ENCODE data around the gene PRR33.

Gene PRR33

DNA sequence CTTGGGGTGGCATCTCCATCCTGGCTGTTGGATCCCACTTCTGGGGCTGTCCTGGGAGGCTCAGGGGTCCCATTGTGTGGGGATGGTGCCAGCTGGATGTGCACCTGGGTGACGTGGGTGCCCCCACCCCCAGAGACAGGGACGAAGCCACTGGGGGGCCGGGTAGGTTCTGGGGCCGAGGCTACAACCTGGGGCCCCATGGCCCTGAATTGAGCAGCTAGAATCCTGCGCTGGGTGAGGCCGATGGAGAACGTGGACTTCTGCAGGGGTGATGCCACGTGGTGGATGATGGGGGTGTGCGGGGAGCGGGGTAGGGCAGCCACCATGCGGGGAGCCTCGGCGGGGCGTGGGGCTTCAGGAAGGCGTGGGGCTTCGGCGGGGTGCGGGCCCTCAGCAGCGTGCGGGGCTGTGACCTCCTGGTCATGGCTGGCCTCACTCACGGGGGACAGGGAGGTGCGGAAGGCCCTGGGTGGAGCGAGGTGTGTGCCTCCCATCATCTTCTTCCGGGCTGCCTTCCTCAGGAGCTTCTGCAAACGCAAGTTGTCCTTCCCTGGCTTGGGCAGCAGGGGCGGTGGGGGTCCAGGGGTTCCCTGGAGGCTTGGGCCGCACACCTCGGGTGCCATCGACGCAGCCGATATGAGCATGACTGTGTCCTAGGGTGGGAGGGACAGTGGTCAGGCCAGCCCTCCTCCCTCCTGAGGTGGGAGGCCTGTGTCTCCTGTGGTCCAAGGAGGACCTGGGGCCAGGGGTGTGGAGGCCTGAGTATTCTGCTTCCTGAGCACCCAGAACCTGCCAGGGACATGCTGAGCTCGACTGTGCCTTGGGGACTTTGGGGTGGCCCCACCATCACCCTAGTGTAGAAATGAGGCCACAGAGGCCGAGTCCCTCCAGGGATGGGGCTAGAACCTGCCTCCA is 1.5 kb downstream of the PRR33 start:
- Histone ChIP-seq H3K9me3 (ENCODE audit: control insufficient read depth, insufficient read depth, low read length) (no peaks in the 10 kb centered on the region), H3K4me3 (ENCODE audit: low read length) (no peak overlapping the region), H3K4me2 (ENCODE audit: low read length) (no peak overlapping the region), H3K9me2 (replicated peaks; ENCODE audit: control insufficient read depth, low read length) (no peaks in the 10 kb centered on the region), H3K79me2 (ENCODE audit: control insufficient read depth, low read length) (no peaks in the 10 kb centered on the region), H3F3A (ENCODE audit: control insufficient read depth, insufficient read depth) (no peaks in the 10 kb centered on the region), H3K27me3 (ENCODE audit: control insufficient read depth, low read length) (no peaks in the 10 kb centered on the region), H3K27ac (ENCODE audit: low read depth, low read length) (no peak overlapping the region), H3K36me3 (ENCODE audit: control insufficient read depth, low read length) (peaks cover 29% of the 10 kb centered on the region), H3K4me1 (ENCODE audit: control insufficient read depth, low read length) (no peaks in the 10 kb centered on the region), H4K20me1 (ENCODE audit: control insufficient read depth, insufficient read depth, low read depth, low read length) (no peaks in the 10 kb centered on the region)
- TF ChIP-seq EZH2phosphoT487 (IDR thresholded peaks at IDR 0.05; ENCODE audit: borderline replicate concordance, low read length) = no peak
- TF ChIP-seq, protein P1, sequence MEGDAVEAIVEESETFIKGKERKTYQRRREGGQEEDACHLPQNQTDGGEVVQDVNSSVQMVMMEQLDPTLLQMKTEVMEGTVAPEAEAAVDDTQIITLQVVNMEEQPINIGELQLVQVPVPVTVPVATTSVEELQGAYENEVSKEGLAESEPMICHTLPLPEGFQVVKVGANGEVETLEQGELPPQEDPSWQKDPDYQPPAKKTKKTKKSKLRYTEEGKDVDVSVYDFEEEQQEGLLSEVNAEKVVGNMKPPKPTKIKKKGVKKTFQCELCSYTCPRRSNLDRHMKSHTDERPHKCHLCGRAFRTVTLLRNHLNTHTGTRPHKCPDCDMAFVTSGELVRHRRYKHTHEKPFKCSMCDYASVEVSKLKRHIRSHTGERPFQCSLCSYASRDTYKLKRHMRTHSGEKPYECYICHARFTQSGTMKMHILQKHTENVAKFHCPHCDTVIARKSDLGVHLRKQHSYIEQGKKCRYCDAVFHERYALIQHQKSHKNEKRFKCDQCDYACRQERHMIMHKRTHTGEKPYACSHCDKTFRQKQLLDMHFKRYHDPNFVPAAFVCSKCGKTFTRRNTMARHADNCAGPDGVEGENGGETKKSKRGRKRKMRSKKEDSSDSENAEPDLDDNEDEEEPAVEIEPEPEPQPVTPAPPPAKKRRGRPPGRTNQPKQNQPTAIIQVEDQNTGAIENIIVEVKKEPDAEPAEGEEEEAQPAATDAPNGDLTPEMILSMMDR (IDR thresholded peaks at IDR 0.05; ENCODE audit: low read depth, low read length, poor library complexity, severe bottlenecking) = no peak

DNA sequence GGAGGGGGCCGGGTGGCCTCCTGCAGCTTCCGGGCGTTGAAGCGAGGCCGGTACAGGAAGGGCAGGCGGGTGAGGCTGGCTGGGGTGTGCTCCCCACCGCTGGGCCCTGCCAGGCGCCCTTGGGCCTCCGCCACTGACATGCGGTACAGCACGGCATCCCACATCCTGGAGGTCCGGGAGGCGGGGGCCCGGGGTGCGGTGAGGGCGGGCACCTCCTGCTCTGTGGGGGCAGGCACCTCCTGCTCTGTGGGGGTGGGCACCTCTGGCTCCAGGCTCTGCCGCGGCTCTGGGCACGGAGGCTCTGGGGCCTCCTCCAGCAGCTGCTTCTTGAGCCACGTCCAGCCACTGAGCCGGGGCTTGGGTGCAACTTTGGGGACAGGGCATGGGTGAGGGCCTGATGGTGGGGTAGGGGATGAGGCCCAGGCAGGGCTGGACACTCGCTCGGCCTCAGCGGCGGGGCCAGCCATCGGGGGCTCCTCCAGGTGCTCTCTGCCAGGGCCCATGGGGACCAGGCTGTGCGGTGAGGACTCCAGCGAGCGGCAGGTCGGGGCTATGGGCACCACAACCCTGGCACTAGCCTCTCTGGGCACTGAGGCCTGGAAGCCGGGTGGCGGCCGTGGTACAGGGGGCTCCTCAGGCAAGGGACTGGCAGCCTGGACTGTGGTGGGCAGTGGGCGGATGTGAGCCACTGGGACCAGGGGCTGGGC is 2.3 kb downstream of the PRR33 start:
- Histone ChIP-seq H3K27ac (ENCODE audit: low read depth, low read length) (no peak overlapping the region), H3F3A (ENCODE audit: control insufficient read depth, insufficient read depth) (no peaks in the 10 kb centered on the region)
- TF ChIP-seq, protein P1 (IDR thresholded peaks at IDR 0.05; ENCODE audit: low read depth, low read length, poor library complexity, severe bottlenecking) = no peak
- no peak for TF ChIP-seq EZH2phosphoT487 (IDR thresholded peaks at IDR 0.05; ENCODE audit: borderline replicate concordance, low read length)

DNA sequence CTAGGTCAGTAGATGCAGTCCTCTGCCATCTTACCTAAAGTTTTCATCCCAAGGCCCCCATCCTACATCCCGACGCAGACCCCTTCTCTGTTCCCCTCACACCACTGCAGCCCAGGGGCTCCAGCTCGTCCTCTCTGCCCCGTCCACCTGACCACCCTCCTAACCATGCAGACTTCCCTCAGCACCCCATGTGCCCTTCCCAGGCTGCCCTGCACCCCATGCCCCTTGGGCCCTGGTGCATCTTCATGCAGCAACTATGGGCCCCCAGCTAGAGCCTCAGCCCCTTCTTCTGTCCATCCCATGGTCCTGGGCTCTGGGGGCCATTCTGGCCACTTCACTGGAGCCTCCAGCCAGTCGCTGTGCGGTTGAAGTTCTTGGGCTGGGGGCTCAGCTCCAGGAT is 2.9 kb downstream of the PRR33 start:
- Histone ChIP-seq H4K20me1 (ENCODE audit: control insufficient read depth, insufficient read depth, low read depth, low read length) (no peaks in the 10 kb centered on the region), H3K4me3 (ENCODE audit: low read length) (no peak overlapping the region), H3K36me3 (ENCODE audit: control insufficient read depth, low read length) (peaks cover 43% of the 10 kb centered on the region), H3F3A (ENCODE audit: control insufficient read depth, insufficient read depth) (no peaks in the 10 kb centered on the region), H3K79me2 (ENCODE audit: control insufficient read depth, low read length) (no peaks in the 10 kb centered on the region), H3K27me3 (ENCODE audit: control insufficient read depth, low read length) (no peaks in the 10 kb centered on the region), H3K4me1 (ENCODE audit: control insufficient read depth, low read length) (no peaks in the 10 kb centered on the region), H3K9me2 (replicated peaks; ENCODE audit: control insufficient read depth, low read length) (no peaks in the 10 kb centered on the region), H3K27ac (ENCODE audit: low read depth, low read length) (no peak overlapping the region), H3K9me3 (ENCODE audit: control insufficient read depth, insufficient read depth, low read length) (no peaks in the 10 kb centered on the region), H3K4me2 (ENCODE audit: low read length) (no peak overlapping the region)
- TF ChIP-seq, protein P1 (IDR thresholded peaks at IDR 0.05; ENCODE audit: low read depth, low read length, poor library complexity, severe bottlenecking) = no peak
- TF ChIP-seq EZH2phosphoT487 (IDR thresholded peaks at IDR 0.05; ENCODE audit: borderline replicate concordance, low read length) = no peak

More for the DNA sequence above, 2.3 kb downstream of the PRR33 start:
- H3K4me3 ChIP-seq (ENCODE audit: low read length) = no peak overlapping the region
- H3K79me2 ChIP-seq (ENCODE audit: control insufficient read depth, low read length) = no peaks in the 10 kb centered on the region
- H3K4me2 ChIP-seq (ENCODE audit: low read length) = no peak overlapping the region
- no peaks in the 10 kb centered on the region for H3K27me3 ChIP-seq (ENCODE audit: control insufficient read depth, low read length)
- H3K36me3 ChIP-seq (ENCODE audit: control insufficient read depth, low read length) = peaks cover 38% of the 10 kb centered on the region
- H3K9me2 ChIP-seq (replicated peaks; ENCODE audit: control insufficient read depth, low read length) = no peaks in the 10 kb centered on the region
- no peaks in the 10 kb centered on the region for H4K20me1 ChIP-seq (ENCODE audit: control insufficient read depth, insufficient read depth, low read depth, low read length)
- H3K4me1 ChIP-seq (ENCODE audit: control insufficient read depth, low read length) = no peaks in the 10 kb centered on the region
- no peaks in the 10 kb centered on the region for H3K9me3 ChIP-seq (ENCODE audit: control insufficient read depth, insufficient read depth, low read length)
